Stimulated activated naive CD8-positive, alpha-beta T cell treated with anti-CD3 and anti-CD28 coated beads, Interleukin-15, amount 100 ng/mL, for 72 hours (primary cell): ENCODE results near the gene OR6M1.

Source experiments
- ATAC-seq: fragments of 150-1000 bp; cut with Tn5 transposase; 2 replicates; pipeline ENCODE4 v1.10.0; 2021; ENCODE audit warnings: mild to moderate bottlenecking, moderate library complexity
- DNase-seq, 2 donors: peaks; one replicate each; pipeline ENCODE4 v3.0.0; 2021 to 2022
- H3K27ac Mint-ChIP-seq, 2 donors: one replicate each; pipeline ENCODE4 v1.8.0; 2022; ENCODE audit warnings: mild to moderate bottlenecking in 2 of 2, mixed read lengths in 2 of 2, moderate library complexity in 2 of 2
- H3K27me3 Mint-ChIP-seq: one replicate; pipeline ENCODE4 v1.8.0; 2022; ENCODE audit warnings: mixed read lengths
- H3K4me1 Mint-ChIP-seq: one replicate; pipeline ENCODE4 v1.8.0; 2022; ENCODE audit warnings: mild to moderate bottlenecking, mixed read lengths
- H3K4me3 Mint-ChIP-seq, 2 donors: one replicate each; pipeline ENCODE4 v1.8.0; 2022; ENCODE audit warnings: mild to moderate bottlenecking in 2 of 2, mixed read lengths in 2 of 2, moderate library complexity in 1 of 2
- H3K9me3 Mint-ChIP-seq, 2 donors: one replicate each; pipeline ENCODE4 v1.8.0; 2022; ENCODE audit warnings: mixed read lengths in 2 of 2

Gene OR6M1

DNA sequence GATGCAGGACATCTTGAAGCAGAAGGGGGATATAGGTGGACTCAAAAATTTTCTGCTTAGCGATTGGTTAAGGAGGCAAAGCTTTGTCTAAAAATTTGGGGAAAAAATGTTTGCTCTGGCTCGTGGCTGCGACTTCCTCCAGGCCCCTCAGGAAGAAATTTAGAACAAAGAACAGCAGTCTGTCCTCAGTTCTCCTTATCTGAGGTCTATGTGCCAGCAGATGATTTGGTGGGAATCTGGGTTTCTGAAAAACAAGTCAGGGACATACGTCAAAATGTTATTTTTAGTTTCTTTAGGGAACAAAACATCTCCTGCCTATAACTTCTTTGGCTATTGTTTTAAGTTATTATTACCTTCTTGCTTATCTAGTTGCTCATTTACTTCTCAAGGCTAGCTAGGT lies 8.1 kb downstream of the OR6M1 start:
- DNase-seq = no peak
- Mint-ChIP-seq H3K4me1 (no peaks in the 10 kb centered on the region), H3K4me3 (no peak overlapping the region), H3K27ac (peak overlapping the region in 1 of 2 donors; percentile 65), H3K9me3 (no peaks in the 10 kb centered on the region), H3K27me3 (no peaks in the 10 kb centered on the region)
- no peak for ATAC-seq

DNA sequence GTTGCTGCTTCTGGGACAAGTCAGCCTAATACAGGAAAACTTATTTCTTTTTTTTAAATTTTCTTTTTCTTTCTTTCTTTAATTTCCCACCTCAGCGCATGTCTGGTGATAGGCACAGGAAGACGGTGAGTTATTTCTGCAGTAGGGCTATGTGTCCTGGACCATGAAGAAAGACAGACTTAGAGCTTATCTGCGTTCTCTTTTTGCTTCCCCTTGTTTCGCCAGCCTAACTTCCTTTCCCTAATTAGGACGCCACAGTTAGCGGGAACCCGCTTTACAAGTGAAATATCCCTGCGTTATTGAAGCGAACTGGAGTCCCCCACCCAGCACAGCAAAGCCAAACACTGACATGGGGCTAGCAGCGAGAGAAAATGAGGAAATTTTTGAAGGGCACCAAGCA lies 8.6 kb downstream of the OR6M1 start:
- no peak overlapping the region for H3K27ac Mint-ChIP-seq
- DNase-seq (no peak), ATAC-seq (no peak)
- no peaks in the 10 kb centered on the region for H3K27me3 Mint-ChIP-seq
- H3K9me3 Mint-ChIP-seq = no peaks in the 10 kb centered on the region
- H3K4me1 Mint-ChIP-seq = no peaks in the 10 kb centered on the region
- H3K4me3 Mint-ChIP-seq = no peak overlapping the region

DNA sequence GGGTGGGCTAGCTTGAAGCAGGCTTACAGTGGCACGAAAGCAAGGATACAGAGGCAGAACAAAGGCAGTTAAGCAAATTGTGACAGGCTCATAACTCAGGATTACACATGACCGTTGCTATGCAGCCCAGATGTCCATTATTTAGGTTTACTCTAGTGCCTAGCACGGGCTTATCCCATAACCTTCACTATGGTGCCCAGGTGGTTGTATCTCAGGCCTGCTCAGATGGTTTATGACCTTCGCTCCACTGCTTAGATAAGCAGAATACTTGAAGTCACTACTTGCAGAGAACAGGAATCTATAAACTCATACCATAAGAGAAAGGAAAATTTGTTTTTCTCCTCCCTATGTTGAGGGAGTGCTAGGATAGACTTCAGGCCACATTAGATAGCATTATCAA lies 9.0 kb downstream of the OR6M1 start:
- ATAC-seq = no peak
- H3K27ac Mint-ChIP-seq = no peak overlapping the region
- no peaks in the 10 kb centered on the region for H3K4me1 Mint-ChIP-seq
- no peaks in the 10 kb centered on the region for H3K27me3 Mint-ChIP-seq
- no peak overlapping the region for H3K4me3 Mint-ChIP-seq
- no peak for DNase-seq
- no peaks in the 10 kb centered on the region for H3K9me3 Mint-ChIP-seq

DNA sequence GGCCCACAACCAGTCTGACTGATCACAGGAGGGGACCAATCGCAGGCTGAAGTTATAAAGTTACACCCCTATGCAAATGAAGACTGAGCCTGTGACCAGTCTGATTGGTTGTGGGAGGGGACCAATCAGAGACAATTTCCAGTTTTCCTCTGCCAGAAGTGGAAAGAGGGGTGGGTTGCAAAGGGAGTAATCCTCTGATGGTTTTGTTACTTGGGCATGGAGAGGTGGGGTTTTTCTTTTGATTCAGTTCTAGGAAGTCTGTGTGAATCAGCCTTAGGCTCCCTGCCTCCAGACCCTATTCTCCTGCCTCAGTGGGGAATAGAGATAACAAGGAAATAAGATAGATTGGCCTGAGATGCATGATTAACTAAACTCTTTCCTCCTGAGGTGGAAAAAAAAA lies 9.9 kb downstream of the OR6M1 start:
- no peaks in the 10 kb centered on the region for H3K4me1 Mint-ChIP-seq

GRCh38 chr11:123783536-123783935 lies 22.6 kb downstream of the OR6M1 start:
- no peaks in the 10 kb centered on the region for H3K4me1 Mint-ChIP-seq
- DNase-seq (no peak), ATAC-seq (no peak)

More for the DNA sequence above, 9.9 kb downstream of the OR6M1 start:
- no peak for DNase-seq
- ATAC-seq = no peak
- H3K4me3 Mint-ChIP-seq = no peak overlapping the region
- H3K27ac Mint-ChIP-seq = no peak overlapping the region
- no peaks in the 10 kb centered on the region for H3K27me3 Mint-ChIP-seq
- H3K9me3 Mint-ChIP-seq = no peaks in the 10 kb centered on the region

DNA sequence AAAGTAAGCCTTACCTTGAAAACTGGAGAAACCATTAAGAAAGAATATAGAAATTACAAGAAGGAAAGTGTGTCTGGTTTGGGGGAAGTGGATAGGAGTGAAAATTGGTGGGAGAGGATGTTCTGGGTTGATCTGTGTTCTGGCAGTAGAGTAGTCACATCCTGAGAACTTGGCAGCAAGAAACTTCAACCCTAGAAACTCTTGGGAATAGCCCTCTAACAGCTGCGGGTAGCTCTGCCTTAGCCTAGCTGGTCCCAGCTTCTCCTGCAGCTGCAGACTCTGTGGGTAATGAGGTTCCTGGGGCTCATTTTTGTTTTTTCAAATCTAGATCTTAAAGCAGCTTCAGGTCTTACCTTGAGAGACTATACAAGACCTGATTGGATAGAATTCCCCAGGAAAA lies 27.6 kb downstream of the OR6M1 start:
- DNase-seq = no peak
- Mint-ChIP-seq H3K4me3 (no peak overlapping the region), H3K4me1 (no peaks in the 10 kb centered on the region), H3K27me3 (peaks cover 12% of the 10 kb centered on the region), H3K9me3 (no peaks in the 10 kb centered on the region), H3K27ac (no peak overlapping the region)
- ATAC-seq = no peak

More at GRCh38 chr11:123783536-123783935, 22.6 kb downstream of the OR6M1 start:
- Mint-ChIP-seq H3K4me3 (no peak overlapping the region), H3K27ac (no peak overlapping the region), H3K9me3 (peaks cover 0 to 6% of the 10 kb centered on the region in 2 donors), H3K27me3 (peaks cover 10% of the 10 kb centered on the region)

DNA sequence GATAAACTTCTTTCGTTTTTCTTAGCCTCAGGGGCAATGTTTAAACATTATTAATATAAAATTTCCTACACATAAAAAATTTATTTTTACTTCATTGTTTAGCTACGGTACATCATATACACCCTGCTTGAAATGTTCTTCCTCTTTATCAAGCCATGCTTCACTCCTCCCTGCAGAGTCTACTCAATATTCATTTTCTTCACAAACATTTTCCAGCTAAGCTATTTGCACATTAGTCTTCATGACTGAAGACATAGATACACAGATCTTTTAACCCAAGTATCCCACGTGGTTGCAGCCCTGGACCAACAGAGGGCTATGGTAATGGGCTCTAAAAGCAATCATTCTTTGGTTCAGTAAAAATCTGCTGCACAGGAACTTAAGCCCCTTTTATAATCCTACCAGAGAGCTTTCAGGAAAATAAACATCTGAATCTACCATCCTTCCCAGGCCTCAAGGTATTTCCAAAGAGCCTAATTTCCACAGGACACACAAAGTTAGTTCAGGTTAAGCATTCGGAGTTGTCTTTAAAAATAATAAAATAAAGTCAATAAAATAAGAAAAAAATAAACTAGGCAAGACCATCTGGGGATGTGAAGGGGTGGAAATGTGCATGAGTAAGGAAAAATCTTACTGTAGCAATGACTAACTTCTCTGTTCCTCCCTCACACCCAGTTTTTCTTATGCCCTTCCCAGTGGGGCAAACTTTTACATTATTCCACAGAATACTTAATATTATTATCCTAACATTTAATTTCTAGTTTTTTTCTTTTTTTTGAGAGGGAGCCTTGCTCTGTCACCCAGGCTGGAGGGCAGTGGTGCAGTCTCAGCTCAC lies 30.2 kb downstream of the OR6M1 start:
- Mint-ChIP-seq H3K27me3 (peaks cover 12% of the 10 kb centered on the region), H3K27ac (no peak overlapping the region), H3K4me3 (no peak overlapping the region), H3K4me1 (no peaks in the 10 kb centered on the region), H3K9me3 (peaks cover 0 to 5% of the 10 kb centered on the region in 2 donors)
- DNase-seq (no peak), ATAC-seq (no peak)

DNA sequence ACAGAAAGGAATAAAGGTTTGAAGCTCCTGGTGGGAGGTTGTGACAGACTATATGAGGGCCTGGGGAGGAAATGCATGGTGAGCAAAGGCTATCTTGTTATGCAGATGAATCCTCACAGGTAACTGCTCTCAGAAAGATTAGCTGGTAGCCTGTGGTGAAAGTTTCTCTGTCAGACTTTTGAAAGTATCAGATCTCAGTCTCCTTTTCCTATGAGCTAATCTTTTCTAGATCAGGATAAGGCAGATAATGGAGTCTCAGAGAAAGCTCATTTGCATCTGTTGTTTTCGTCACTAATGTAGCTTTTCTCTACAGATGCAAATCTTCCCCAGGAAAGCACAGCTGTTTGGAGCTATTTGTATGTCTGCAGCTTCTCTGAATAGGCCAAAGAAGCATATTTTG lies 30.9 kb downstream of the OR6M1 start:
- DNase-seq = no peak
- Mint-ChIP-seq H3K4me3 (no peak overlapping the region), H3K9me3 (peaks cover 0 to 7% of the 10 kb centered on the region in 2 donors), H3K4me1 (no peaks in the 10 kb centered on the region), H3K27ac (no peak overlapping the region), H3K27me3 (peaks cover 12% of the 10 kb centered on the region)
- no peak for ATAC-seq

DNA sequence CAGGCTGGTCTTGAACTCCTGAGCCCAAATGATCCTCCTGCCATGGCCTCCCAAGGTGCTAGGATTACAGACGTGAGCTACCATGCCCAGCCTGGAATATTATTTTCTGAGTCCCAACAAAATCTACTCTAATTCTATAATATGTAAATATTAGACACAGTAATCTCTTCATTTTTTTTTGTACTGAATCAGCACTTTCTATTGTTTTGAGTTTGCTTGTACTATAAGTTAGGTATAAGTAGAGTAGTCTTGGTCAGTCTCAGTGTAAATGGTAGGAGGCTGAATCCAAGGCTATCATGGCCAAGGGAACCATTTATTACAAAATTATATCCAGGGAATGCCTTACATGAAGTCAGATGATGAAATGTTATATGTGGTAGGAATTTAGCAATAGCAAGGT lies 32.2 kb downstream of the OR6M1 start:
- Mint-ChIP-seq H3K4me3 (no peak overlapping the region), H3K4me1 (no peaks in the 10 kb centered on the region), H3K9me3 (peaks cover 0 to 7% of the 10 kb centered on the region in 2 donors), H3K27me3 (peaks cover 6% of the 10 kb centered on the region), H3K27ac (peak overlapping the region in 1 of 2 donors; percentile 42)
- no peak for DNase-seq
- ATAC-seq = no peak

DNA sequence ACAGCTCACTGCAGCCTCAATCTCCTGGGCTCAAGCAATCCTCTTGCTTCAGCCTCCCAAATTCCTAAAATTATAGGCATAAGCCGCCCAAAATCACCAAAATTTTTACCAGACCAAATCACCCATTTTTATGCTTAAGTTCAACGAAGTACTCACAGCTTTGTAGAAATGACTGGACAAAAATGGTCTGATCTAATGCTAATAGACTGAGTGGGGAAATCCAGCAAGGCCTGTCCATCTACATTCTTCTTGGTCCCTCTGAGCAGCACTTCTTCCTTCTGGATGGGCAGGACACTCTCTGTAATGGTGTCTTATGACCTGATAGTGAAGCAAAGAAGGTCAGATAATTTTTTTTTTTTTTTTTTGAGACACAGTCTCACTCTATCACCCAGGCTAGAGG lies 33.1 kb downstream of the OR6M1 start:
- H3K4me1 Mint-ChIP-seq = no peaks in the 10 kb centered on the region
- H3K4me3 Mint-ChIP-seq = no peak overlapping the region
- peaks cover 0 to 7% of the 10 kb centered on the region in 2 donors for H3K9me3 Mint-ChIP-seq
- ATAC-seq = no peak
- H3K27ac Mint-ChIP-seq = no peak overlapping the region
- DNase-seq = no peak
- H3K27me3 Mint-ChIP-seq = peaks cover 9% of the 10 kb centered on the region

GRCh38 chr11:123771664-123772063 lies 34.5 kb downstream of the OR6M1 start:
- ATAC-seq = no peak
- Mint-ChIP-seq H3K27me3 (peaks cover 13% of the 10 kb centered on the region), H3K9me3 (peaks cover 0 to 7% of the 10 kb centered on the region in 2 donors), H3K4me1 (no peaks in the 10 kb centered on the region), H3K4me3 (no peak overlapping the region), H3K27ac (no peak overlapping the region)
- DNase-seq = no peak

DNA sequence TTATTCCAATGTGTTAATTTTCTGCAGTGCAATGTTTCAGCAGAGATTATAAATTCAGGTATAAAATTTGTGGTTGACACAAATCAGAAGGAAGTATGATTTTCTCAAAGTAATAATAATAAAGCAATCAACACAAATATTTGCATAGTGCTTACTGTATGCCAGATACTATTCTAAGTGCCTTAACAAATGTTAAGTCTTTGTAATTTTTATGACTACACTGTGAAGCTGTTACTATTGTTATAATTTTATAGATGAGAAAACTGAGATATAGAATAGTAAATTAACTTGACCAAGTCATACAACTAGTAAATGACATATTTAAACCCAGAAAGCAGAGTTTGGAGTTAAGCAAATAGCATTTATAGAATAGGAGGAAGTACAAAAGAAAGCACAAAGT lies 35.4 kb downstream of the OR6M1 start:
- ATAC-seq = no peak
- Mint-ChIP-seq H3K27ac (no peak overlapping the region), H3K27me3 (peaks cover 13% of the 10 kb centered on the region), H3K9me3 (peaks cover 0 to 7% of the 10 kb centered on the region in 2 donors), H3K4me3 (no peak overlapping the region), H3K4me1 (no peaks in the 10 kb centered on the region)
- no peak for DNase-seq

- Mint-ChIP-seq H3K4me1 (no peaks in the 10 kb centered on the region), H3K27ac (no peak overlapping the region), H3K4me3 (no peak overlapping the region), H3K27me3 (peaks cover 13% of the 10 kb centered on the region), H3K9me3 (peaks cover 12 to 14% of the 10 kb centered on the region in 2 donors)
- ATAC-seq (no peak), DNase-seq (no peak)
Measured at GRCh38 chr11:123765601-123766000, 40.5 kb downstream of the OR6M1 start.

DNA sequence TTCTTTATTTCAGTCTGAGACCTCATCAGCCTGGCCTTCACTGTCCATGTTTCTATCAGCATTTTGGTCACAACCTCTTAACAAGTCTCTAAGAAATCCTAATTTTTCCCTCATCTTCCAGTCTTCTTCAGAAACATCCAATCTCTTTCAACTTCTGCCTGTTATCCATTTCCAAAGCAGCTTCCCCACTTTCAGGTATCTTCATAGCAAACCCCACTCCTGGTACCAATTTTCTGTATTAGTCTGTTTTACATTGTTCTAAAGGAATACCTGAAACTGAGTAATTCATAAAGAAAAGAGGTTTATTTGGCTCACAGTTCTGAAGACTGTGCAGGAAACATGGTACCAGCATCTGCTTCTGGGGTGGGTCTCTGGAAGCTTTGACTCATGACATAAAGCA lies 43.7 kb downstream of the OR6M1 start:
- H3K4me3 Mint-ChIP-seq = no peak overlapping the region
- ATAC-seq (no peak), DNase-seq (no peak)
- H3K4me1 Mint-ChIP-seq = no peaks in the 10 kb centered on the region
- H3K27me3 Mint-ChIP-seq = peaks cover 6% of the 10 kb centered on the region
- H3K9me3 Mint-ChIP-seq = peaks cover 12 to 14% of the 10 kb centered on the region in 2 donors
- no peak overlapping the region for H3K27ac Mint-ChIP-seq

DNA sequence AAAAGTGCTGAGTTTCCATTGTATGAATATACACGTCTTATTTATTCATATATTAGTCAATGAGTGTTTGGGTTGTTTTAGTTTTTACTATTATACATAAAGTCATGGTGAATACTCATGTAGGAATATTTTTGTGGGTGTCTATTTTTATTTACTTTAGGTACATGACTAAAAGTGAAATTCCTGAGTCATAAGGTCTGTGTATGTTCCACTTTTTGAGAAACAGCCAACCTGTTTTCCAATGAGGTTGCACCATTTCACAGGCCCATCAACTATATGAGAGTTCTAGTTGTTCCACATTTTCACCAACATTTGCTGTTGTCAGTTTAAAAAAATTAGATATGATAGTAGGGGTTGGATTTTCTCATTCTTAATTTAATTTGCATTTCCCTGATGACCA lies 45.3 kb downstream of the OR6M1 start:
- Mint-ChIP-seq H3K4me1 (no peaks in the 10 kb centered on the region), H3K27me3 (peaks cover 14% of the 10 kb centered on the region), H3K27ac (no peak overlapping the region), H3K9me3 (peaks cover 12 to 14% of the 10 kb centered on the region in 2 donors), H3K4me3 (no peak overlapping the region)
- ATAC-seq (no peak), DNase-seq (no peak)

- H3K27me3 Mint-ChIP-seq = peaks cover 22% of the 10 kb centered on the region
- no peak overlapping the region for H3K4me3 Mint-ChIP-seq
- H3K4me1 Mint-ChIP-seq = peaks cover 6% of the 10 kb centered on the region
- peaks cover 7 to 11% of the 10 kb centered on the region in 2 donors for H3K9me3 Mint-ChIP-seq
- H3K27ac Mint-ChIP-seq = no peak overlapping the region
- DNase-seq (no peak), ATAC-seq (no peak)
Measured at GRCh38 chr11:123757976-123758375, 48.2 kb downstream of the OR6M1 start.

DNA sequence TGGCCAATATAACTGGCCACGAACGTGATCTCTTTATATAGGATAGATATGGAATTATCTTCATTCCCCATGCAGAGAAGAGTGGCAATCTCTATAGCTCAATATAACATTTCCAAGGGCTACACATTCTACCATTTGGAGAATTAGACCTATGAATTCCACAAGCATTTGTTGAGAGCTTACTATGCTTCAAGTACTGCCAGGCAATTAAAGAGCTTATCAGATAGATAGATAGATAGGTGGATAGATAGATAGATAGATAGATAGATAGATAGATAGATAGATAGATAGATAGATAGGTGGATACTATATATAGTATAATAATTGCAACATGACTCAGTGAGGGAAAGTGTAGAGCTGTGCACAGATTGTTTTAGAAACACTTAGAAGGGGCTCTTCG lies 50.3 kb downstream of the OR6M1 start:
- H3K4me1 Mint-ChIP-seq = peaks cover 6% of the 10 kb centered on the region
- peak overlapping the region in 1 of 2 donors; percentile 34 for H3K27ac Mint-ChIP-seq
- peaks cover 41% of the 10 kb centered on the region for H3K27me3 Mint-ChIP-seq
- DNase-seq (no peak), ATAC-seq (no peak)
- no peaks in the 10 kb centered on the region for H3K9me3 Mint-ChIP-seq
- H3K4me3 Mint-ChIP-seq = no peak overlapping the region
